ENCODE results near the gene TCF12. TPM values are rescaled to one million over a fixed set of nuclear protein-coding genes. Genes with fewer than 3 reads are reported as not detected.
A peak's percentile ranks its signal among the peaks of the same experiment; 100 is the strongest.

Gene TCF12
- polyA plus RNA-seq, 4 donors: 15.4 to 62.0 (median 18.5) TPM

- H3K36me3 ChIP-seq (ENCODE audit: control insufficient read depth in 3 of 3, insufficient read depth in 2 of 3, low read depth in 1 of 3, low read length in 3 of 3): no peaks in the 10 kb centered on the region
- H3K27me3 ChIP-seq (ENCODE audit: control insufficient read depth in 3 of 3, insufficient read depth in 3 of 3, low read length in 3 of 3): no peaks in the 10 kb centered on the region
- peak overlapping the region; percentile 78 to 95 (median 90) for H3K4me3 ChIP-seq (ENCODE audit: low read depth in 1 of 3, low read length in 3 of 3)
- H3K27ac ChIP-seq (ENCODE audit: low read depth in 1 of 3, low read length in 2 of 3): peak overlapping the region; percentile 92 to 96 (median 94)
- peak in 1 of 2 donors; percentile 46 for DNase-seq
- 0% methylated on average over 66 to 81 of the region's 81 CpGs for WGBS, 3 donors
- no peaks in the 10 kb centered on the region for H3K9me3 ChIP-seq (ENCODE audit: control insufficient read depth in 2 of 2, insufficient read depth in 1 of 2, low read depth in 1 of 2, low read length in 1 of 2)
- FAIRE-seq: no peak
- H3K4me1 ChIP-seq (ENCODE audit: control insufficient read depth in 3 of 3, insufficient read depth in 2 of 3, low read depth in 1 of 3, low read length in 2 of 3): peaks cover 3 to 14% (median 6%) of the 10 kb centered on the region in 3 donors
Measured at GRCh38 chr15:56919031-56919608, 676 bp downstream of the TCF12 start.

DNA sequence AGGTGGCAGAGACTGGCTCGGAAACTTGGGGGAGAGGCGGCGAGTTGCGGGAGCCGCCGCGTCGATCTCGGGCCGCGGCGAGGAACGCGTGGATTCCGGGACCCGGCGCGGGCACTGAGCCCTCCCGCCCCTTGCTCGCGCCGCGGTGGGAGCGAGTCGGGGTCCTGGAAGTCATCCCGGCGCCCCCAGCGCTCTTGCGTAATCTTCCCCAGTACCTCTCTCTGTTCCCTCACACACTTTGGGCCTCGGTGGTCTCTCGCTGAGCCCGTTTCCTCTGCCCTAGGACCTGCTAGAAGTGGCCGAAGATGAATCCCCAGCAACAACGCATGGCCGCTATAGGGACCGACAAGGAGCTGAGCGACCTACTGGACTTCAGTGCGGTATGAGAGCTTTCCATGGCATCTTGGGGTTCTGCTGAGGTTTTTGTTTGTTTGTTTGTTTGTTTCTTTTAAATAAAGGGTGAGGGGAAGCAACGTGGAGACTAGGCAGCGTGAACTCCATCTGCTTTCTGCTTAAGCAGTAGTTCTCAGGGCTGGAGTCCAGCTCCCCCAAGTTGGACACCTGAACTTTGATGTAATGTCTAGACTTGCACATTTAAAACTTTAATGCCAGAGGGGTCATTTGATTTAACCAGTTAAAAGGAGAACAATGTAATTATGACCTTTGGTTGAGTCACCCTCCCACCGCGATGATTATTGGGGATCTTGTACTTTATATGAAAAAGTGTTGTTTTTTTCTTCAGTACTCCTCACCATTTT, 1.3 kb downstream of the TCF12 start:
- peaks cover 0 to 1% (median 0%) of the 10 kb centered on the region in 3 donors for H3K36me3 ChIP-seq (ENCODE audit: control insufficient read depth in 3 of 3, insufficient read depth in 2 of 3, low read depth in 1 of 3, low read length in 3 of 3)
- 1 to 2% (median 1%) methylated on average over 25 to 42 of the region's 42 CpGs for WGBS, 3 donors
- FAIRE-seq (no peak), DNase-seq (peak in 1 of 2 donors; percentile 79)
- H3K27me3 ChIP-seq (ENCODE audit: control insufficient read depth in 3 of 3, insufficient read depth in 3 of 3, low read length in 3 of 3): no peaks in the 10 kb centered on the region
- H3K27ac ChIP-seq (ENCODE audit: low read depth in 1 of 3, low read length in 2 of 3): peak overlapping the region; percentile 92 to 96 (median 94)
- H3K4me3 ChIP-seq (ENCODE audit: low read depth in 1 of 3, low read length in 3 of 3): peak overlapping the region; percentile 78 to 95 (median 90)
- no peaks in the 10 kb centered on the region for H3K9me3 ChIP-seq (ENCODE audit: control insufficient read depth in 2 of 2, insufficient read depth in 1 of 2, low read depth in 1 of 2, low read length in 1 of 2)
- peaks cover 3 to 14% (median 6%) of the 10 kb centered on the region in 3 donors for H3K4me1 ChIP-seq (ENCODE audit: control insufficient read depth in 3 of 3, insufficient read depth in 2 of 3, low read depth in 1 of 3, low read length in 2 of 3)

GRCh38 chr15:56920367-56920627, 1.9 kb downstream of the TCF12 start:
- FAIRE-seq (no peak), DNase-seq (no peak)
- 2 to 22% (median 7%) methylated on average over 3 of the region's 3 CpGs for WGBS, 3 donors
- Histone ChIP-seq H3K4me3 (ENCODE audit: low read depth in 1 of 3, low read length in 3 of 3) (peak overlapping the region in 2 of 3 donors; percentile 78 to 90), H3K4me1 (ENCODE audit: control insufficient read depth in 3 of 3, insufficient read depth in 2 of 3, low read depth in 1 of 3, low read length in 2 of 3) (peaks cover 3 to 14% (median 6%) of the 10 kb centered on the region in 3 donors), H3K9me3 (ENCODE audit: control insufficient read depth in 2 of 2, insufficient read depth in 1 of 2, low read depth in 1 of 2, low read length in 1 of 2) (no peaks in the 10 kb centered on the region), H3K27ac (ENCODE audit: low read depth in 1 of 3, low read length in 2 of 3) (no peak overlapping the region), H3K27me3 (ENCODE audit: control insufficient read depth in 3 of 3, insufficient read depth in 3 of 3, low read length in 3 of 3) (no peaks in the 10 kb centered on the region), H3K36me3 (ENCODE audit: control insufficient read depth in 3 of 3, insufficient read depth in 2 of 3, low read depth in 1 of 3, low read length in 3 of 3) (peaks cover 0 to 3% (median 0%) of the 10 kb centered on the region in 3 donors)

DNA sequence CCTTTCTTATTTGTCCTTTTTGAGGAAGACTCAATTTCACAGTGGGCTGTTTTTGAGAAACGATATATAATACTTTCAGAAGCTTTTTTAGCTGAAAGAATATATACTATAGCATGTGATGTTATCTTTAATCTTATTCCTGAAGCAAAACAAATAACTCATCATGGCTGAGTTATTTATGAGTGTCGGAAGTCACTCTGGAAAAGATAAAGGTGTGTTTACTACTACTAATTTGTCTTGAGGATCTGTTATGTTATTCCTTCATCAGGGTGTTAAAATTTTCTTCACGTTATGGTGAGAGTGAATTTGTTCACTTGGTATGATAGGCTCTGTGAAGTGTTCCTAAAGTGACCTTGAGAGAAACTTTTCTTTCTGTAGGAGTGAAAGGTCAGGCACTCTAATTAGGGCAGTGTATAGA, 4.7 kb downstream of the TCF12 start:
- H3K4me1 ChIP-seq (ENCODE audit: control insufficient read depth in 3 of 3, insufficient read depth in 2 of 3, low read depth in 1 of 3, low read length in 2 of 3): peaks cover 0 to 10% (median 3%) of the 10 kb centered on the region in 3 donors
- H3K4me3 ChIP-seq (ENCODE audit: low read depth in 1 of 3, low read length in 3 of 3): no peak overlapping the region
- DNase-seq (peak; percentile 25 to 44), FAIRE-seq (no peak)
- no peaks in the 10 kb centered on the region for H3K27me3 ChIP-seq (ENCODE audit: control insufficient read depth in 3 of 3, insufficient read depth in 3 of 3, low read length in 3 of 3)
- no peak overlapping the region for H3K27ac ChIP-seq (ENCODE audit: low read depth in 1 of 3, low read length in 2 of 3)
- peaks cover 0 to 7% (median 0%) of the 10 kb centered on the region in 3 donors for H3K36me3 ChIP-seq (ENCODE audit: control insufficient read depth in 3 of 3, insufficient read depth in 2 of 3, low read depth in 1 of 3, low read length in 3 of 3)
- H3K9me3 ChIP-seq (ENCODE audit: control insufficient read depth in 2 of 2, insufficient read depth in 1 of 2, low read depth in 1 of 2, low read length in 1 of 2): no peaks in the 10 kb centered on the region
- 23 to 51% (median 42%) methylated on average over 3 of the region's 3 CpGs for WGBS, 3 donors

- no peak for FAIRE-seq
- peaks cover 9 to 35% (median 22%) of the 10 kb centered on the region in 3 donors for H3K4me1 ChIP-seq (ENCODE audit: control insufficient read depth in 3 of 3, insufficient read depth in 2 of 3, low read depth in 1 of 3, low read length in 2 of 3)
- no peak overlapping the region for H3K4me3 ChIP-seq (ENCODE audit: low read depth in 1 of 3, low read length in 3 of 3)
- H3K27me3 ChIP-seq (ENCODE audit: control insufficient read depth in 3 of 3, insufficient read depth in 3 of 3, low read length in 3 of 3): no peaks in the 10 kb centered on the region
- no peak for DNase-seq
- no peaks in the 10 kb centered on the region for H3K9me3 ChIP-seq (ENCODE audit: control insufficient read depth in 2 of 2, insufficient read depth in 1 of 2, low read depth in 1 of 2, low read length in 1 of 2)
- peaks cover 0 to 10% (median 3%) of the 10 kb centered on the region in 3 donors for H3K36me3 ChIP-seq (ENCODE audit: control insufficient read depth in 3 of 3, insufficient read depth in 2 of 3, low read depth in 1 of 3, low read length in 3 of 3)
- H3K27ac ChIP-seq (ENCODE audit: low read depth in 1 of 3, low read length in 2 of 3): no peak overlapping the region
- WGBS, 3 donors: 96 to 100% (median 98%) methylated on average over 1 of the region's 1 CpG
Measured at GRCh38 chr15:56927816-56928215, 9.4 kb downstream of the TCF12 start.

- peaks cover 9 to 37% (median 22%) of the 10 kb centered on the region in 3 donors for H3K4me1 ChIP-seq (ENCODE audit: control insufficient read depth in 3 of 3, insufficient read depth in 2 of 3, low read depth in 1 of 3, low read length in 2 of 3)
- DNase-seq (peak; percentile 69 to 70), FAIRE-seq (no peak)
- H3K27ac ChIP-seq (ENCODE audit: low read depth in 1 of 3, low read length in 2 of 3): peak overlapping the region in 2 of 3 donors; percentile 3 to 52
- H3K9me3 ChIP-seq (ENCODE audit: control insufficient read depth in 2 of 2, insufficient read depth in 1 of 2, low read depth in 1 of 2, low read length in 1 of 2): no peaks in the 10 kb centered on the region
- H3K36me3 ChIP-seq (ENCODE audit: control insufficient read depth in 3 of 3, insufficient read depth in 2 of 3, low read depth in 1 of 3, low read length in 3 of 3): peaks cover 0 to 10% (median 3%) of the 10 kb centered on the region in 3 donors
- H3K27me3 ChIP-seq (ENCODE audit: control insufficient read depth in 3 of 3, insufficient read depth in 3 of 3, low read length in 3 of 3): no peaks in the 10 kb centered on the region
- H3K4me3 ChIP-seq (ENCODE audit: low read depth in 1 of 3, low read length in 3 of 3): no peak overlapping the region
Measured at GRCh38 chr15:56929399-56929798, 11.0 kb downstream of the TCF12 start.

DNA sequence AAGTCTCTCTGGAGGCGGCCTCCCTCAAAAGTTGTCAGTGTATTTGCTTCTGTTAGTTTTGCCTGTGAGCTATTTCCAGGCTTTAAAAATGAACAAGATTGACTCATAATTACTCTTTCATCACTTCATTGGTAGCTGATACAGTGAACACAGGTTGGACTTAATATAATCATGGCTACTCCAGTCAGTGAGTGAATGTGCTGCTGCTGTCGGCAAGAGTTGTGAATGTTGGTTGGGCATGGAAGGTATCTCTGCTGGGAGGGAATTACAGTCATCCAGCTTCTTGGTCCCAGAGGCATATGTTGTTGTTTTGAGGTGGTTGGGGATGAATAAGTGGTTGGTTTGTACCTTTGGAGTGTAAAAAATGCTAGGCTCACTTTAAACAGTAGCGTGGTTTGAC, 11.5 kb downstream of the TCF12 start:
- Histone ChIP-seq H3K27me3 (ENCODE audit: control insufficient read depth in 3 of 3, insufficient read depth in 3 of 3, low read length in 3 of 3) (no peaks in the 10 kb centered on the region), H3K4me3 (ENCODE audit: low read depth in 1 of 3, low read length in 3 of 3) (no peak overlapping the region), H3K27ac (ENCODE audit: low read depth in 1 of 3, low read length in 2 of 3) (peak overlapping the region in 2 of 3 donors; percentile 20 to 52), H3K36me3 (ENCODE audit: control insufficient read depth in 3 of 3, insufficient read depth in 2 of 3, low read depth in 1 of 3, low read length in 3 of 3) (peaks cover 0 to 7% (median 3%) of the 10 kb centered on the region in 3 donors), H3K4me1 (ENCODE audit: control insufficient read depth in 3 of 3, insufficient read depth in 2 of 3, low read depth in 1 of 3, low read length in 2 of 3) (peaks cover 9 to 37% (median 22%) of the 10 kb centered on the region in 3 donors), H3K9me3 (ENCODE audit: control insufficient read depth in 2 of 2, insufficient read depth in 1 of 2, low read depth in 1 of 2, low read length in 1 of 2) (no peaks in the 10 kb centered on the region)
- no peak for FAIRE-seq
- 74 to 88% (median 84%) methylated on average over 3 of the region's 3 CpGs for WGBS, 3 donors
- no peak for DNase-seq

GRCh38 chr15:56930669-56931313, 12.3 kb downstream of the TCF12 start:
- Histone ChIP-seq H3K27me3 (ENCODE audit: control insufficient read depth in 3 of 3, insufficient read depth in 3 of 3, low read length in 3 of 3) (no peaks in the 10 kb centered on the region), H3K4me3 (ENCODE audit: low read depth in 1 of 3, low read length in 3 of 3) (no peak overlapping the region), H3K9me3 (ENCODE audit: control insufficient read depth in 2 of 2, insufficient read depth in 1 of 2, low read depth in 1 of 2, low read length in 1 of 2) (peaks cover 0 to 3% of the 10 kb centered on the region in 2 donors), H3K36me3 (ENCODE audit: control insufficient read depth in 3 of 3, insufficient read depth in 2 of 3, low read depth in 1 of 3, low read length in 3 of 3) (peaks cover 0 to 6% (median 3%) of the 10 kb centered on the region in 3 donors), H3K27ac (ENCODE audit: low read depth in 1 of 3, low read length in 2 of 3) (no peak overlapping the region), H3K4me1 (ENCODE audit: control insufficient read depth in 3 of 3, insufficient read depth in 2 of 3, low read depth in 1 of 3, low read length in 2 of 3) (peaks cover 9 to 37% (median 22%) of the 10 kb centered on the region in 3 donors)
- WGBS, 3 donors: 63 to 74% (median 70%) methylated on average over 2 of the region's 2 CpGs
- FAIRE-seq (no peak), DNase-seq (no peak)

Measured in small intestine (tissue), 7 donors.